Gastroesophageal sphincter (tissue), 4 donors: ENCODE results near the gene SLC2A6. TPM values are rescaled to one million over a fixed set of nuclear protein-coding genes. Genes with fewer than 3 reads are reported as not detected.

Source experiments
- ATAC-seq: fragments of 150-250 bp; one replicate; pipeline ENCODE4 v1.9.1; 2016; ENCODE audit warnings: mild to moderate bottlenecking, moderate library complexity
- H3K27ac ChIP-seq, 4 donors: fragments of 200-600 bp; sonication (generic) in 3 of 4; 1 replicate in 3 of 4; 2 replicates in 1 of 4; pipeline ENCODE4 v1.5.1; 2016 to 2019
- H3K27me3 ChIP-seq: fragments of 200-600 bp; sonication (generic); one replicate; pipeline ENCODE4 v1.5.1; 2019
- H3K36me3 ChIP-seq, 2 donors: fragments of 200-600 bp; sonication (generic); one replicate each; pipeline ENCODE4 v1.5.1; 2019; ENCODE audit warnings: control low read depth in 1 of 2
- H3K4me1 ChIP-seq, 3 donors: fragments of 200-600 bp; sonication (generic); 1 replicate in 2 of 3; 2 replicates in 1 of 3; pipeline ENCODE4 v1.5.1; 2016 to 2019; ENCODE audit warnings: control low read depth in 2 of 3
- H3K4me3 ChIP-seq, 2 donors: fragments of 200-600 bp; sonication (generic); one replicate each; pipeline ENCODE4 v1.5.1; 2019; ENCODE audit warnings: mild to moderate bottlenecking in 1 of 2, moderate library complexity in 1 of 2
- H3K9me3 ChIP-seq, 3 donors: fragments of 200-600 bp; sonication (generic); one replicate each; pipeline ENCODE4 v1.5.1; 2017 to 2019; ENCODE audit warnings: control low read depth in 2 of 3
- CTCF ChIP-seq, 4 experiments: fragments of 200-600 bp in 2 of 4; fragments of 450-650 bp in 2 of 4; sonication (generic) in 1 of 4; IDR thresholded peaks; one replicate each; pipeline ENCODE4 v1.5.1; 2017 to 2019; ENCODE audit warnings: antibody characterized with exemption in 4 of 4, mild to moderate bottlenecking in 2 of 4, moderate library complexity in 2 of 4
- EP300 ChIP-seq: sonication (generic); formaldehyde crosslinking; IDR thresholded peaks from one replicate; pipeline ENCODE4 v1.6.1; 2017; ENCODE audit warnings: antibody characterized with exemption, mild to moderate bottlenecking
- POLR2A ChIP-seq, 2 donors: fragments of 450-650 bp; IDR thresholded peaks; one replicate each; pipeline ENCODE4 v1.6.1; 2017; ENCODE audit warnings: antibody characterized with exemption in 2 of 2, mild to moderate bottlenecking in 2 of 2, moderate library complexity in 1 of 2
- POLR2AphosphoS5 ChIP-seq: sonication (generic); formaldehyde crosslinking; IDR thresholded peaks from one replicate; pipeline ENCODE4 v1.6.1; 2017; ENCODE audit warnings: antibody characterized with exemption
- WGBS, 2 donors: methylation state at CpG; one replicate each; pipeline ENCODE4 v1.1.5; 2018; ENCODE audit warnings: low coverage in 1 of 2; 5-methylcytosine and 5-hydroxymethylcytosine counted together
- total RNA-seq, 4 donors: library from RNA; depleted of rRNA; stranded (reverse); fragments of >200 nt; gene quantifications; one replicate each; pipeline ENCODE4 v1.1.0, GENCODE V29; 2016

SLC2A6 gene
- total RNA-seq, 4 donors from 2014 or later: 1.7 to 11.8 (median 5.2) TPM

DNA sequence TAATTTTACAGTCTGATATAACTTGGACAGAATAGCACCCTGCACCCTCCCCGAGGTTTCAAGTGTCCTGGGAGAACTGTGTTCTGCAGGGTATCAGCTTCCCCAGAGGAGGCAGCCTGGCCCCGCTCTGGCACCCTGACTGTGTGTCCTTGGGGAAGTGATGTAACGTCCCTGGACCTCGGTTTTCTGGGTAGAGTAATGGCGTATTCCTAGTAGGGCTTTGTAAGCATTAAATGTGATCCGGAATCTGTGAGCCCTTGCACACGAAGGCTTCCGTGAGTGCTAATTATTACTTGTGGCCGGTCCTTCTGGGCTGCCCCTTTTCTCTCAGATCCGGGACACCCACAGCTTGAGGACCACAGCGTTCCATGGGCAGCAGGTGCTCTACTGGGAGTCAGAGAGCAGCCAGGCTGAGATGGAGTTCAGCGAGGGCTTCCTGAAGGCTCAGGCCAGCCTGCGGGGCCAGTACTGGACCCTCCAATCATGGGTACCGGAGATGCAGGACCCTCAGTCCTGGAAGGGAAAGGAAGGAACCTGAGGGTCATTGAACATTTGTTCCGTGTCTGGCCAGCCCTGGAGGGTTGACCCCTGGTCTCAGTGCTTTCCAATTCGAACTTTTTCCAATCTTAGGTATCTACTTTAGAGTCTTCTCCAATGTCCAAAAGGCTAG lies 20.1 kb downstream of the SLC2A6 start:
- WGBS, 2 donors: 68% methylated on average over 6 of the region's 16 CpGs; no CpG with 5 or more reads in 1 of the 2 donors
- Histone ChIP-seq H3K4me1 (peaks cover 0 to 28% (median 4%) of the 10 kb centered on the region in 3 donors), H3K27me3 (no peaks in the 10 kb centered on the region), H3K4me3 (peak overlapping the region in 1 of 2 donors; percentile 90), H3K27ac (peak overlapping the region in 3 of 4 donors; percentile 90 to 97 (median 96)), H3K36me3 (peaks cover 0 to 7% of the 10 kb centered on the region in 2 donors), H3K9me3 (no peaks in the 10 kb centered on the region)
- TF ChIP-seq EP300 (no peak), POLR2AphosphoS5 (no peak), CTCF (IDR thresholded peaks at IDR 0.05) (no peak), POLR2A (IDR thresholded peaks at IDR 0.05) (no peak)
- no peak for ATAC-seq

DNA sequence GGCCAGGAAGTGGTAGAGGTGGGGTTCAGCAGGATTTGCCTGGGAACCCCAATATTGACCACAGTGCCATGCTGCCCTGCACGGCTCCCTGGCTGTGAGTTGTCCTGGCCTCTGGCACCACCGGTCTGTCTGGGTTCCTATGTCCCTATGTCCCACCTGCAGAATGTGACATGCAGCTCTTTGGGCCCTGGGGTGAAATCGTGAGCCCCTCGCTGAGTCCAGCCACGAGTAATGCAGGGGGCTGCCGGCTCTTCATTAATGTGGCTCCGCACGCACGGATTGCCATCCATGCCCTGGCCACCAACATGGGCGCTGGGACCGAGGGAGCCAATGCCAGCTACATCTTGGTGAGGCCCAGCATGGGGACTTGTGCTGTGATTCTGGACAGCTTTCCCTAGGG lies 21.2 kb downstream of the SLC2A6 start:
- no peak overlapping the region for H3K4me3 ChIP-seq
- H3K9me3 ChIP-seq: no peaks in the 10 kb centered on the region
- TF ChIP-seq POLR2A (IDR thresholded peaks at IDR 0.05) (no peak), EP300 (no peak), CTCF (IDR thresholded peaks at IDR 0.05) (no peak), POLR2AphosphoS5 (no peak)
- H3K27me3 ChIP-seq: no peaks in the 10 kb centered on the region
- no peak for ATAC-seq
- no CpG with 5 or more reads among the region's 11 CpGs for WGBS, 2 donors
- peaks cover 0 to 28% (median 4%) of the 10 kb centered on the region in 3 donors for H3K4me1 ChIP-seq
- no peak overlapping the region for H3K27ac ChIP-seq
- no peaks in the 10 kb centered on the region for H3K36me3 ChIP-seq

GRCh38 chr9:133457233-133457632 lies 21.7 kb downstream of the SLC2A6 start:
- peaks cover 0 to 28% (median 4%) of the 10 kb centered on the region in 3 donors for H3K4me1 ChIP-seq
- no peaks in the 10 kb centered on the region for H3K9me3 ChIP-seq
- no peak overlapping the region for H3K4me3 ChIP-seq
- WGBS, 2 donors: 95% methylated on average over 4 of the region's 13 CpGs; no CpG with 5 or more reads in 1 of the 2 donors
- H3K27me3 ChIP-seq: no peaks in the 10 kb centered on the region
- TF ChIP-seq EP300 (no peak), CTCF (IDR thresholded peaks at IDR 0.05) (no peak), POLR2A (IDR thresholded peaks at IDR 0.05) (no peak), POLR2AphosphoS5 (no peak)
- no peak overlapping the region for H3K27ac ChIP-seq
- H3K36me3 ChIP-seq: no peaks in the 10 kb centered on the region
- ATAC-seq: no peak

- Histone ChIP-seq H3K36me3 (no peaks in the 10 kb centered on the region), H3K27me3 (no peaks in the 10 kb centered on the region), H3K4me3 (no peak overlapping the region), H3K4me1 (peaks cover 0 to 21% (median 4%) of the 10 kb centered on the region in 3 donors), H3K27ac (no peak overlapping the region), H3K9me3 (no peaks in the 10 kb centered on the region)
- no peak for TF ChIP-seq CTCF (IDR thresholded peaks at IDR 0.05)
- no CpG with 5 or more reads among the region's 9 CpGs for WGBS, 2 donors
- ATAC-seq: no peak
Measured at GRCh38 chr9:133456409-133456808, 22.5 kb downstream of the SLC2A6 start.

DNA sequence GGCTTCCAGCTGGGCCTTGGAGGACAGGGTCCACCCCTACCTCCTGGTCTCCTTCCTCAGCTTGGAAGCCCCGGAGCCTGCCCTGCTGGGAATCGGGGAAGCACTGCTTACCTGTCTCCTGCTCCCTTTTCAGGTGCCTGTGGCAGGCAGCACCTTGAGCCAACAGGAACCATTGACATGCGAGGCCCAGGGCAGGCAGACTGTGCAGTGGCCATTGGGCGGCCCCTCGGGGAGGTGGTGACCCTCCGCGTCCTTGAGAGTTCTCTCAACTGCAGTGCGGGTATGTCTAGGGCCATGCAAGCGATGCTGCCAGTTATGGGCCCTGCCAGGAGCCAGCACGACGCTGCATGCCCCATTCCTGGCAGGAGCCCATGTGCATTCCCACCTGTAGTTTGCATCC lies 23.0 kb downstream of the SLC2A6 start:
- ATAC-seq: no peak
- TF ChIP-seq EP300 (no peak), POLR2AphosphoS5 (no peak), CTCF (IDR thresholded peaks at IDR 0.05) (no peak), POLR2A (IDR thresholded peaks at IDR 0.05) (no peak)
- no peak overlapping the region for H3K4me3 ChIP-seq
- peaks cover 0 to 16% (median 4%) of the 10 kb centered on the region in 3 donors for H3K4me1 ChIP-seq
- H3K27me3 ChIP-seq: no peaks in the 10 kb centered on the region
- no peak overlapping the region for H3K27ac ChIP-seq
- H3K36me3 ChIP-seq: no peaks in the 10 kb centered on the region
- no peaks in the 10 kb centered on the region for H3K9me3 ChIP-seq
- WGBS, 2 donors: no CpG with 5 or more reads among the region's 11 CpGs
